GM12878 (cell line): Measurements from ENCODE around the gene NKIRAS1. TPM values are rescaled to one million over a fixed set of nuclear protein-coding genes. Genes with fewer than 3 reads are reported as not detected.

Experiments
- ATAC-seq: fragments of 200-7000 bp; cut with Tn5 transposase; 3 replicates; pipeline ENCODE4 v1.9.1; 2020; ENCODE audit warnings: mild to moderate bottlenecking, moderate library complexity
- BruUV-seq: library from RNA; stranded (reverse); fragments of 400-500 nt; replicated peaks from 2 replicates; lab custom pipeline; 2021; lab: Mats Ljungman, UMichigan
- CTCF ChIA-PET: fragments of 300-600 bp; sonication (Branson Sonifier 250); formaldehyde crosslinking; extraction: SDS; loops from one replicate; lab custom pipeline; 2021; ENCODE audit warnings: inconsistent platforms; lab: Yijun Ruan, JAX
- POLR2A ChIA-PET: fragments of 350-600 bp; formaldehyde crosslinking; extraction: SDS; loops from one replicate; lab custom pipeline; 2021; ENCODE audit warnings: inconsistent platforms; lab: Charles Lee
- RAD21 ChIA-PET: fragments of 300-600 bp; sonication (Branson Sonifier 250); formaldehyde crosslinking; loops from one replicate; lab custom pipeline; 2023; ENCODE audit warnings: antibody characterized with exemption; ENCODE audit not compliant: unreplicated experiment; lab: Charles Lee
- SMC1A ChIA-PET: fragments of 300-600 bp; sonication (Branson Sonifier 250); formaldehyde crosslinking; loops from one replicate; lab custom pipeline; 2023; ENCODE audit not compliant: unreplicated experiment, uncharacterized antibody; lab: Charles Lee
- DNase-seq: peaks from one replicate; pipeline ENCODE4 v3.0.0-alpha.2; 2011; ENCODE audit warnings: low read depth, low spot score
- FAIRE-seq: peaks from 3 replicates; lab custom pipeline; 2011; peaks lifted over from hg19 to GRCh38; lab: Jason Lieb, UNC
- H2AFZ ChIP-seq: 2 replicates; pipeline ENCODE4 v1.6.0; 2011; ENCODE audit warnings: low read depth, low read length, control low read depth; ENCODE audit not compliant: control insufficient read depth
- H3K27ac ChIP-seq: 2 replicates; pipeline ENCODE4 v1.5.1; 2011; ENCODE audit warnings: control low read depth; ENCODE audit not compliant: control insufficient read depth, insufficient read depth
- H3K27me3 ChIP-seq, 2 experiments: replicated peaks in 1 of 2; 2 replicates each; pipeline versions ENCODE4 v1.6.0 to v1.6.1; 2011; ENCODE audit warnings: low read length in 1 of 2; ENCODE audit not compliant: control insufficient read depth in 2 of 2, insufficient read depth in 2 of 2
- H3K36me3 ChIP-seq, 2 experiments: 2 replicates each; pipeline ENCODE4 v1.5.1; 2011; ENCODE audit warnings: low read length in 1 of 2; ENCODE audit not compliant: control insufficient read depth in 2 of 2, insufficient read depth in 2 of 2
- H3K4me1 ChIP-seq: 2 replicates; pipeline ENCODE4 v1.6.1; 2011; ENCODE audit warnings: mild to moderate bottlenecking, low read length, moderate library complexity, mixed read lengths; ENCODE audit not compliant: control insufficient read depth, insufficient read depth
- H3K4me2 ChIP-seq: 2 replicates; pipeline ENCODE4 v1.6.0; 2011; ENCODE audit warnings: control low read depth; ENCODE audit not compliant: control insufficient read depth, insufficient read depth
- H3K4me3 ChIP-seq: fragments of 200-600 bp; sonication (generic); 2 replicates; pipeline ENCODE4 v1.5.1; 2016
- H3K79me2 ChIP-seq: 2 replicates; pipeline ENCODE4 v1.6.0; 2011; ENCODE audit warnings: low read length; ENCODE audit not compliant: control insufficient read depth, insufficient read depth
- H3K9ac ChIP-seq: 2 replicates; pipeline ENCODE4 v1.8.0; 2011; ENCODE audit warnings: low read length, control low read depth, mixed read lengths; ENCODE audit not compliant: control insufficient read depth, insufficient read depth
- H3K9me3 ChIP-seq: replicated peaks from 3 replicates; pipeline ENCODE4 v1.5.1; 2011; ENCODE audit warnings: mild to moderate bottlenecking, low read length; ENCODE audit not compliant: control insufficient read depth, insufficient read depth
- H4K20me1 ChIP-seq: 2 replicates; pipeline ENCODE4 v1.6.0; 2011; ENCODE audit not compliant: control insufficient read depth, insufficient read depth
- DPF2 ChIP-seq: fragments of 450-650 bp; IDR thresholded peaks from 2 replicates; pipeline ENCODE4 v1.6.1; 2017; ENCODE audit warnings: mild to moderate bottlenecking
- MXI1 ChIP-seq: fragments of 150-350 bp; IDR thresholded peaks from 2 replicates; pipeline ENCODE4 v1.6.1; 2011; ENCODE audit warnings: low read depth, mild to moderate bottlenecking, inconsistent platforms, low read length, improper control_type of control experiment
- PML ChIP-seq: IDR thresholded peaks from 2 replicates; pipeline ENCODE4 v1.6.1; 2012; ENCODE audit warnings: low read length, inconsistent platforms
- POLR2A ChIP-seq: IDR thresholded peaks from 2 replicates; pipeline ENCODE4 v1.6.1; 2011; ENCODE audit warnings: low read depth, mild to moderate bottlenecking, low read length
- POLR2AphosphoS2 ChIP-seq: IDR thresholded peaks from 2 replicates; pipeline ENCODE4 v1.6.1; 2011; ENCODE audit warnings: low read depth, mild to moderate bottlenecking, low read length, improper control_type of control experiment, moderate library complexity
- POLR2AphosphoS5 ChIP-seq: IDR thresholded peaks from 2 replicates; pipeline ENCODE4 v1.6.1; 2011; ENCODE audit warnings: mild to moderate bottlenecking, low read length, inconsistent platforms
- ZBED1 ChIP-seq: IDR thresholded peaks from 2 replicates; pipeline ENCODE4 v1.6.1; 2016; ENCODE audit warnings: borderline replicate concordance
- ZNF384 ChIP-seq: IDR thresholded peaks from 2 replicates; pipeline ENCODE4 v1.6.1; 2012; ENCODE audit warnings: low read depth, mild to moderate bottlenecking, low read length, improper control_type of control experiment, borderline replicate concordance
- WGBS: methylation state at CpG from one replicate; pipeline ENCODE4 v1.1.6; 2016; ENCODE audit warnings: low lambda C conversion rate; ENCODE audit not compliant: insufficient replicate concordance, insufficient coverage; ENCODE audit errors: missing lambda C conversion rate; 5-methylcytosine and 5-hydroxymethylcytosine counted together
- in situ Hi-C: fragments of 300-500 bp; cut with MboI; formaldehyde crosslinking; loops from 9 replicates; pipeline ENCODE4 v1.14.3; 2018; ENCODE audit warnings: mixed read lengths
- intact Hi-C: fragments of 100-400 bp; cut with micrococcal nuclease; formaldehyde crosslinking; loops from one replicate; pipeline ENCODE4 v1.14.2; 2022; ENCODE audit not compliant: unreplicated experiment
- polyA plus RNA-seq, 11 experiments: library from polyadenylated mRNA; depleted of rRNA in 4 of 11; unstranded in 6 of 11; stranded (reverse) in 5 of 11; fragments of >200 nt; fragmentation: Nextera tagmentation in 4 of 11; fragmentation: Illumina TruSeq in 1 of 11; extraction: Ambion mirVana in 4 of 11; extraction: Trizol in 1 of 11; gene quantifications; 1 replicate in 1 of 11; 2 replicates in 10 of 11; pipeline versions ENCODE4 v1.2.1 to v1.2.3, GENCODE V29; 2011 to 2016; ENCODE audit warnings: inconsistent platforms in 2 of 11, missing spikeins in 2 of 11, low read depth in 1 of 11
- total RNA-seq, 4 experiments: library from RNA; depleted of rRNA in 3 of 4; stranded (reverse); fragments of >200 nt in 3 of 4; fragmentation: Illumina TruSeq in 1 of 4; extraction: Trizol in 1 of 4; gene quantifications; 2 replicates each; pipeline versions ENCODE4 v1.2.1 to v1.2.3, GENCODE V29; 2013 to 2021
- TF ChIP-seq, protein P1 (sequence below): IDR thresholded peaks from 2 replicates; pipeline ENCODE4 v1.6.1; 2012; ENCODE audit warnings: low read length, inconsistent platforms

NKIRAS1 gene
- total and polyA plus RNA-seq, 10 of the 15 experiments (the other 5 are each of a cell fraction or from before 2014, with no cell fraction given): 7.1 to 17.9 (median 10.9) TPM

GRCh38 chr3:23895181-23895580 lies 21.6 kb downstream of the NKIRAS1 start (continued):
- TF ChIP-seq, protein P1, sequence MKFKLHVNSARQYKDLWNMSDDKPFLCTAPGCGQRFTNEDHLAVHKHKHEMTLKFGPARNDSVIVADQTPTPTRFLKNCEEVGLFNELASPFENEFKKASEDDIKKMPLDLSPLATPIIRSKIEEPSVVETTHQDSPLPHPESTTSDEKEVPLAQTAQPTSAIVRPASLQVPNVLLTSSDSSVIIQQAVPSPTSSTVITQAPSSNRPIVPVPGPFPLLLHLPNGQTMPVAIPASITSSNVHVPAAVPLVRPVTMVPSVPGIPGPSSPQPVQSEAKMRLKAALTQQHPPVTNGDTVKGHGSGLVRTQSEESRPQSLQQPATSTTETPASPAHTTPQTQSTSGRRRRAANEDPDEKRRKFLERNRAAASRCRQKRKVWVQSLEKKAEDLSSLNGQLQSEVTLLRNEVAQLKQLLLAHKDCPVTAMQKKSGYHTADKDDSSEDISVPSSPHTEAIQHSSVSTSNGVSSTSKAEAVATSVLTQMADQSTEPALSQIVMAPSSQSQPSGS: no peak
- no peak for TF ChIP-seq DPF2
- no peak for TF ChIP-seq PML
- no peak for TF ChIP-seq ZBED1

GRCh38 chr3:23894254-23895061 lies 22.3 kb downstream of the NKIRAS1 start:
- BruUV-seq: no TSS peak
- ChIA-PET CTCF (interaction anchor here (0.6 to 1.6 kb wide), 4 partner anchors 58 to 653 kb away, joined by 3 to 4 read pairs (median 3); no protein-coding TSS in a partner anchor), POLR2A (interaction anchor here (0.5 to 1.0 kb wide), 2 partner anchors 22 to 59 kb away, joined by 3 to 5 read pairs; partner anchors contain the start of gene NKIRAS1), SMC1A (interaction anchor here (0.5 to 1.5 kb wide), 4 partner anchors 14 to 27 kb away, joined by 3 to 4 read pairs (median 3); no protein-coding TSS in a partner anchor), RAD21 (interaction anchor here (0.6 to 1.4 kb wide), 3 partner anchors 56 to 267 kb away, joined by 3 to 4 read pairs (median 3); no protein-coding TSS in a partner anchor)
- TF ChIP-seq POLR2A (peak; percentile 14), ZNF384 (no peak), MXI1 (no peak), POLR2AphosphoS5 (peak; percentile 56), POLR2AphosphoS2 (peak; percentile 36; the same call in 1 of the 2 replicates)
- 84% methylated on average over 8 of the region's 8 CpGs for whole genome bisulfite sequencing
- no peak overlapping the region for H2AFZ ChIP-seq
- H3K9ac ChIP-seq: no peak overlapping the region
- H3K79me2 ChIP-seq: no peaks in the 10 kb centered on the region; the same call in 1 of the 2 replicates
- no peaks in the 10 kb centered on the region for H3K4me1 ChIP-seq
- H3K27ac ChIP-seq: no peak overlapping the region
- no peak for FAIRE-seq
- H3K36me3 ChIP-seq: peaks cover 11 to 12% of the 10 kb centered on the region in 2 experiments
- ATAC-seq: peak; percentile 25
- no peaks in the 10 kb centered on the region for H4K20me1 ChIP-seq
- H3K9me3 ChIP-seq: no peaks in the 10 kb centered on the region
- in situ Hi-C loops (loop anchor here (10.0 kb wide), 1 partner anchor 350 kb away; no protein-coding TSS in a partner anchor), intact Hi-C loops (loop anchor here (5.0 to 10.0 kb wide), 2 partner anchors 103 to 260 kb away; no protein-coding TSS in a partner anchor)
- no peaks in the 10 kb centered on the region for H3K27me3 ChIP-seq
- no peak for DNase-seq
- H3K4me2 ChIP-seq: no peak overlapping the region
- H3K4me3 ChIP-seq: no peak overlapping the region
